Choroid plexus epithelial cell (primary cell): ENCODE measurements around the gene FRMD4A.

Source experiments
- DNase-seq: peaks from one replicate; pipeline ENCODE4 v3.0.0-alpha.2; 2010; ENCODE audit warnings: low read depth
- H3K4me3 ChIP-seq: 2 replicates; pipeline ENCODE4 v1.5.1; 2011; ENCODE audit warnings: low read depth, mild to moderate bottlenecking, control low read depth, low read length, moderate library complexity
- TF ChIP-seq, protein P1 (sequence below): conservative IDR thresholded peaks from 2 replicates; pipeline ENCODE4 v1.5.1; 2011; ENCODE audit warnings: low read depth, mild to moderate bottlenecking, control low read depth, inconsistent platforms, low read length, moderate library complexity

Gene FRMD4A

GRCh38 chr10:14086596-14086995, 244.1 kb downstream of the FRMD4A start:
- peak; percentile 45 for DNase-seq
- no peak overlapping the region for H3K4me3 ChIP-seq
- TF ChIP-seq, protein P1, sequence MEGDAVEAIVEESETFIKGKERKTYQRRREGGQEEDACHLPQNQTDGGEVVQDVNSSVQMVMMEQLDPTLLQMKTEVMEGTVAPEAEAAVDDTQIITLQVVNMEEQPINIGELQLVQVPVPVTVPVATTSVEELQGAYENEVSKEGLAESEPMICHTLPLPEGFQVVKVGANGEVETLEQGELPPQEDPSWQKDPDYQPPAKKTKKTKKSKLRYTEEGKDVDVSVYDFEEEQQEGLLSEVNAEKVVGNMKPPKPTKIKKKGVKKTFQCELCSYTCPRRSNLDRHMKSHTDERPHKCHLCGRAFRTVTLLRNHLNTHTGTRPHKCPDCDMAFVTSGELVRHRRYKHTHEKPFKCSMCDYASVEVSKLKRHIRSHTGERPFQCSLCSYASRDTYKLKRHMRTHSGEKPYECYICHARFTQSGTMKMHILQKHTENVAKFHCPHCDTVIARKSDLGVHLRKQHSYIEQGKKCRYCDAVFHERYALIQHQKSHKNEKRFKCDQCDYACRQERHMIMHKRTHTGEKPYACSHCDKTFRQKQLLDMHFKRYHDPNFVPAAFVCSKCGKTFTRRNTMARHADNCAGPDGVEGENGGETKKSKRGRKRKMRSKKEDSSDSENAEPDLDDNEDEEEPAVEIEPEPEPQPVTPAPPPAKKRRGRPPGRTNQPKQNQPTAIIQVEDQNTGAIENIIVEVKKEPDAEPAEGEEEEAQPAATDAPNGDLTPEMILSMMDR, result no peak

DNA sequence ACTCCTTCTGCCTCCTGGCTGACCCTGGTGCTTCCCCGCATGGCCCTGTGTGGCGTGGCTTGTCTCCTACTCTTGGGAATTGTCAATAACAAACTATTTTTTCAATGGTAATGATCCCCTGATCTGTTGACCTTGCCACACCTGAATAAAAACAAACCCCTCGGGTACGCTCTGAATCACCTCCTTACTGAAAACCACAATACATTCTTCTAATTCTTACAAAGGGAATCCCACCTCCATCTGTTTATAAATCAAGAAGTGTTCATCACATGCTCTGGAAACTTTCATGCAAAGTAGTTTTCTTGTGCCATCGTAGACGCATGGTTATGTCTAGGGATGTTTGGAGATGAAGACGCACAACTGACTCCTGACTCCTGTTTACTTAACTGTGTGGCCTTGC, 245.8 kb downstream of the FRMD4A start:
- TF ChIP-seq, protein P1, result no peak
- peak; percentile 75 for DNase-seq
- no peak overlapping the region for H3K4me3 ChIP-seq

DNA sequence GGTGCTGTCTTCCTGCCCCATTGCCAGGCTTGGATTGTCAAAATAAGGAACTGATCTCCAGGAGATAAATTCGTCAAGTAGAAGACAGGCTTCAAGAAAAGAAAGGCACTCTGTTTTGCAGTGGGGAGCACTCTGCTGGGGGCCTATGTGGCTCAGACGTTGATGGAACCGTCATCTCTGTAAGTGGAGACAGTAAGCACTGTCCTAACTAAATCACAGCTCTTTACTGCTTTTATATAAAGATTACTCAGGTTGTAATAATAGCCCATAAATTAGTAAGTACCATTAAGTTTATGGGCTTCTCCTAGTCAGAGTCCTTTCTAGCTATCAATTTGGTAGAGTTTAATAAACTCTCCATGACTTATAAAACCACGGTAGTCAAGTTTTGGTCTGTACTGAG, 249.9 kb downstream of the FRMD4A start:
- DNase-seq, result no peak
- TF ChIP-seq, protein P1, result no peak

GRCh38 chr10:14077430-14077829, 253.3 kb downstream of the FRMD4A start:
- no peak overlapping the region for H3K4me3 ChIP-seq
- no peak for DNase-seq
- TF ChIP-seq, protein P1, result no peak

More for the DNA sequence above, 249.9 kb downstream of the FRMD4A start:
- no peak overlapping the region for H3K4me3 ChIP-seq

DNA sequence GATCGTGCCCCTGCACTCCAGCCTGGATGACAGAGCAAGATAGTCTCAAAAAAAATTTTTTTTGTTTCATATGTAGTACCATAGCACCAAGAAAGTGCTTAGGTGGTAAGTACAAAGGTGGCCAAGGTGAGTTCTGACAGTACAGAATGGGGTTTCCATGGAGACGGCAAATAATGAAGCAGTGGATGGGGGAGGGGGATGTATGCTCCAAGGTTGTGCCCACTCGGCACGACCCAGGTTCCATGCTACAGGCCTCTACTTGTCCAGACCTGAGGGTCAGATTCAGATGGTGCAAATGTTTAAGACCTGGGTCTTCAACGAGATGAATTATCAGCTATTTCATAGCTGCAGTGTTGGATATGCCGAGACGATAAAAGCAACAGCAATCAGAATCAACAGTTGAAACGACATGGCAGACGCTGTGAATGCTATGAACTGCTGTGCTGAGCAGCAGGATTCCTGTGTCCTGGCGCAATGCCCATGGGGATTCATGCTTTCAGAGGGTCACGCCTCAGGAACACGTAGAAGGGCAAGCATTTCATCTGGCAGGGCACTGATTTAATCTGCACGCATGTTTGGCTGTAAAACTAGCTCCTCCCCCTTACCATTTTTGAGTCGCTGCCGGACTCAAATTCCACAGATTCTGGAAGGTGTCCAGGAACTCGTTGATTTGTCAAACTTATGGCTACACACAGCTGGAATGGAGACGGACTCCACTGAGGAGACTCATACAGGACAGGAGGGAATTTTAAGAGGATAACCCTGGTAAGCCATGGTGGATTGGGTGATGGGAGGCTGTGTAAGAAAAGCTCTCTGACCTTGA, 256.5 kb downstream of the FRMD4A start:
- TF ChIP-seq, protein P1, result no peak
- DNase-seq, result peak; percentile 100
- peak overlapping the region; percentile 33 for H3K4me3 ChIP-seq

- no peak for DNase-seq
- TF ChIP-seq, protein P1, result no peak
- no peak overlapping the region for H3K4me3 ChIP-seq
These were observed 258.2 kb downstream of the FRMD4A start for GRCh38 chr10:14072541-14072940.

- H3K4me3 ChIP-seq, result no peak overlapping the region
- TF ChIP-seq, protein P1, result no peak
- DNase-seq, result no peak
These were observed 258.8 kb downstream of the FRMD4A start for GRCh38 chr10:14071956-14072355.
